Kidney capillary endothelial cell (primary cell): ENCODE data around the gene AMIGO3.
"Not testable (repeated sequence)": the region's sequence is repeated elsewhere in the genome, so short reads cannot be mapped to it uniquely, and the experiment has no call there.

Experiments
- DNase-seq: peaks from one replicate; pipeline ENCODE4 v3.0.0-alpha.2; 2018; ENCODE audit warnings: low spot score

Gene AMIGO3

DNA sequence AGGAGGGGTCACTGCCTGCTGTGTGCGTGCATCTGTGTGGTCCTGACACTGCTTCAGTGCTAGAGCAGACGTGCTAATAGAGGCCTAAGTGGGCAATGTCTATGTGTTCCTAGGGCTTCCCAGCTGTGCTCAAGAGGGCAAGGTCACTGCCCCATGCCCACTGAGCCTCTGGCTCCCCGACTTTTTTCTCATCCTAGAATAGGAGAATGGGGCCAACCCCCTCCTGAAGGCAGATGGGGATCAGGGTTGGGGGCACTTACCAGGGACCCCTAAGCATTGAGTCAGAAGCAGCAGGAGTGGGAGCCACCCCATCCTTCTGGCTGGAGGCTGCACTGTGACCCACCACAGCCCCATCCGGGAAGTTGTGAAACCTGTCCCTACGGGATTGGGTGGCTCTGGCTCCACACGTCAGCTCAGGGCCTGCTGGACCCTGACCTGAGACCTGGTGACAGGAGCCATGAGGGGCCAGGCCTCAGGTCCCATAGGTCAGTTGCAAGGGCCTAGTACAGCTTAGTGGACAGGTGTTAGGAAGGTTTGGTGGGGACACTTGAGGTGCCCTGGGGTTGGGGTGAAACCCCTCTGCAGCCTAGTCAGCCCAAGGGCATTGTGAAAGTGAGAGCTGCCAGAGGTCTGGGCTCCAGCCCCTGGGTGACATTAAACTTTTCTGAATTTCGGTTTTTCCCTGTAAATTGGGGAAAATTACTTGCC lies 31.0 kb downstream of the AMIGO3 start:
- not testable (repeated sequence) for DNase-seq

DNA sequence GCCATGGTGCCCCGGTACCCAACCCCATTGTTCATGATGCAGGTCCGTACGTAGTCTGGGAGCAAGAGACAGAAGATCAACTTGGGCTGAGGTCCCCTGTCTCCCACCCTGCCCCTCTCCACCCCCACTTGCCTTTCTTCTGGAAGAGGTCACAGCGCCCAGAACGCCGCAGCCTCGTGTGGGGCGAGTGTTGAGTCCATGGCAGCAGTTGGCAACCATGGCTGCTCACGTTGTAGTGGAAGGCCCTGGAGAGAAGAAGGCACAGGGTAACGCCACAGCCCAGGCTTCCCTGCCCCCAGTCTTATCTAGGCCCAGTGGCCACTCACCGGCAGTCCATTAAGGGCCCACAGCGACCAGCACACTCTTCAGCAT lies 32.1 kb downstream of the AMIGO3 start:
- DNase-seq, result not testable (repeated sequence)

DNA sequence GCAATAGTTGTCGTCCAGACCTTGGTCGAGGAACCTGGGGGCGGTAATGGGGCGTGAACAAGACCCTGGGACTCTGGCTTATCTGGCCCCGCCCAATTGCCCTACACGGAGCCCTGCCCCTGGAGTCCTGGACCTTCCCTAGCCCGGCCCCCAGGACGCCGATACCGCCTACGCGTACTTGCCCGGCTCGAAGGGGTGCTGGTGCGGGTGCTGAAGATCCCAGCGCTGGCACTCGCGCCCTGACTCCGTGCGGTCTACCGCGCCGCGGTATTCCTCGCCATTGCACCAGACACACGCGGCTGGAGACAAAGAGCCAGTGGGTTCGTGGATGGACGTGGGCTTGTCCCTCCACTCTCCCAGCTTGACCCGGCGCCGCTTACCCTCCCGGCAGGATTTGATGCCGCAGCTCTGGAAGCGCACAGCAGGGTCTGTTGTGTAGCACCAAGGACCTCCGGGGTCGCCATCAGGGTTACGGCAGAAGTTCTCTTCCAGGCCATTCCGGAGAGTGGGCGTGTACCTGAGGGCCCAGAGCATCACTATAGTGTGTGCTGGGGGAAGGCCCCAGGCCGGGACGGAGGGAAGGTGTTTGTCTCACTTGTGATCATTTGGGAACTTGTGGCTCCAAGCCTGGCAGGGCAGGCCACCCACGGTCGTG lies 32.6 kb downstream of the AMIGO3 start:
- DNase-seq, result not testable (repeated sequence)

DNA sequence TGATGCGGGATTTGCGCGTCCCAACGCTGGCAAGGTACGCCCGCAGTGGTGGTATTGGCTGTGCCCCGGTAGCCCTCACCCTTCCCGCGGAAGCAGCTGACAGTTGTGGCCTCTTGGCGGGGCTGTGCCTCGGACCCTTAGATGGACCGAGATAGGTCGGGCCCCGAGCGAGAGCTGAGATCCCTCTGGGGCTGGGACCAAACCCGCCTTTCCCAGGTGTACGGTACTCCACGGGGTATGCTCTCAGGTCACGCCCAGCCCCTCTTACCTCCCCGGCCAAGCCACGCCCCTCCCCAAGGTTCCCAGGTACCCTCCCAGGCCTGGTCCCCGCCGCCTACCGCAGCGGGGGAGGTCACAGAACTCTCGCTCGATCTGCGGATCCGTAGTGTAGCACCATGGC lies 33.1 kb downstream of the AMIGO3 start:
- DNase-seq, result not testable (repeated sequence)

DNA sequence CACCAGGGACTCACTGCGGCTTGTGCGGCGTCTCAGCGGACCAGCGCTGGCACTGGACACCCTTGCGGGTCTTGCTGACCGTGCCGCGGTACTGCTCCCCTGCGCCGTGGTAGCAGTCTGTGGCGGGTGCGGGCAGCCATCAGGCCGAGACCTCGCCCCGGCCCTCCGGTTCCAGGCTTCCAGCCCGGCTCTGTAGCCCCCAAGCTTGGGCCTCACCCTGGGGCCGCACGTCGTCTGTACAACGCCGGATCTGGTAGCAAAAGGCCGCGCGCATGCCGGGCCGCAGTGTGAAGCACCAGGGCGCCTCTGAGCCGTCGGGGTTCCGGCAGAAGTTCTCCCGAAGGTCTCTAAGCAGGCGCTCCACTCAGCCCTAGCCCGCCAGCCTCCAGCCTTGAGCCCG lies 33.6 kb downstream of the AMIGO3 start:
- not testable (repeated sequence) for DNase-seq

DNA sequence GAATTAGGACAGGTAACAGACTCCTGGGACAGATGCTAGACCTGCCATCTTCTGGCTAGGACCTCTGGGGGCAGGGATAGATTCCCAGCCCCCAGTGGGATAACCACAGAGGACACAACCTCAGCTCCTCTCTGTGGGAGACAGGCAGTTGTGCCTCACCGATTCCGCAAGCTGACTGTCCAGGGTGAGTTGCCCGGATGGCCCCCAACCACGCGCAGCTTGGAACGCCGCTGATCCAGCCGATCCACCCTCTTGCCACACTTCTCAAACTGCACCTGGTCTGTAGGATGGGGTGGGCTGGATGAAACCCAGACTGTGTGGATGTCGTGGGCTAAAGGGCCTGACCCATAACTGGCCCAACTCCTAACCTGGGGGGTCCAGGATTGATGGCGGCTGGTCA lies 34.4 kb downstream of the AMIGO3 start:
- DNase-seq, result not testable (repeated sequence)

DNA sequence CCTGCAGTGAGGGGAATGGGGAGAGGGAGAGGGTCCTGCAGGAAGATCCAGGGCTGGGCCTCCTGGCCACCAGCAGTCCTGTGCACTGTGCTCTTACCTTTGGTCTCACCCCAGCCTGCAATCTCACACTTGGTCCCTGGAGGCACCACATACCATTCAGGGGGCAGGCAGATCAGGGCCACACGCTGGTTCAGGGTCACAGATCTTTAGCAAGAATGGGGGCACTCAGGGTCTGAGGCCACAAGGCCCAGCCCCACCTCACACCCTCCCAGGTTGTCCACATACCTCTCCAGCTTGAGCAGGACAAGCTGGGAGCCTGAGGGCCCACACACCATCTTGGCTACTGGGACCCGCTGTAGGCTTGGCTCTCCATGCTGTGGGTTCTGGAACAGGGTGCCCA lies 35.0 kb downstream of the AMIGO3 start:
- DNase-seq, result not testable (repeated sequence)

DNA sequence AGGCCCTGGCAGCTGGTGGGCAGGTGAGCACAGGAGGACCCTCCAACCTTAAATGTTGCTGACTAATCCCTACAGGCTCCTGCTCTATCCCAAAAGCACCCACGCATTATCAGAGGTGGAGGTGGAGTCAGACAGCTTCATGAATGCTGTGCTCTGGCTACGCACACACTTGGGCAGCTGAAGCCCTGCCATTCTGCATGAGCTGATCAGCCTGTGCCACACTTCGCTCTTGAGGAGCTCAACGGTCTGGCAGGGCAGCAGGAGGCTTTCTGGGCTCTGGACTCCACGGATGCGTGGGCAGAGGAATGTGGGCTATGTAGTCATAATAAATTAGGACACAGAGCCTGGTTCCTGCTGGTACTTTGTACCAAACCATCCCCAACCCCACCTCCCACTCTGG lies 36.3 kb downstream of the AMIGO3 start:
- no peak for DNase-seq

DNA sequence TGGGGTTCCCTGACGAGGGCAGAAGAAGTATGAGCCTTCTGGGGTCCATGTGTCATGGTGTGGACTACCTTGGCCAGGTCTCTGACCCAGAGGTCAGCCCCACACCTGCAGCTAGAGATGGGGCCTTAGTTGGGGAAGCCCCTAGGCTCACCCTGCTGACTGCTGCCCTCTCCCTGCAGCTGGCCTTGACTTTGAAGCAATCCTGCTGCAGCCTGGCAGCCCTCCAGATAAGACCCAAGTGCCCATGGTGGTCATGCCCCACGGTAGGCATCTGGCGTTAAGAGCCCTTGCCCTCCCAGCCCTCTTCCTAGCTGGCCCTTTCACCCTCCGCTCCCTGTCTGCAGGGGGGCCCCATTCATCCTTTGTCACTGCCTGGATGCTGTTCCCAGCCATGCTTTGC lies 37.9 kb downstream of the AMIGO3 start:
- no peak for DNase-seq

DNA sequence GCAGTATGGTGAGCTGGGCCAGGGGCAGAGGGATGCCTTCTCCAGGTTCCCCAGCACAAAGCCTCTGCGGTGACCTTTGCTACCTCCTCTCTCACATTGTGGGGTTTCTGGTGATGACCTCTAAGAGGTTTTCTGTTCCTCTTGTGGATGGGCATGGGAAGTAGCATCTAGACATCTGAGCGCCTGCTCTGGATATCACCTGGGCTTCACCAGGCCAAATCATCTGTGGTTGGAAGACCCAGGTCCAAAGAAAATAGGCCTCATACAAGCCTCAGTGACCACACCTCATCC lies 38.3 kb downstream of the AMIGO3 start:
- no peak for DNase-seq

DNA sequence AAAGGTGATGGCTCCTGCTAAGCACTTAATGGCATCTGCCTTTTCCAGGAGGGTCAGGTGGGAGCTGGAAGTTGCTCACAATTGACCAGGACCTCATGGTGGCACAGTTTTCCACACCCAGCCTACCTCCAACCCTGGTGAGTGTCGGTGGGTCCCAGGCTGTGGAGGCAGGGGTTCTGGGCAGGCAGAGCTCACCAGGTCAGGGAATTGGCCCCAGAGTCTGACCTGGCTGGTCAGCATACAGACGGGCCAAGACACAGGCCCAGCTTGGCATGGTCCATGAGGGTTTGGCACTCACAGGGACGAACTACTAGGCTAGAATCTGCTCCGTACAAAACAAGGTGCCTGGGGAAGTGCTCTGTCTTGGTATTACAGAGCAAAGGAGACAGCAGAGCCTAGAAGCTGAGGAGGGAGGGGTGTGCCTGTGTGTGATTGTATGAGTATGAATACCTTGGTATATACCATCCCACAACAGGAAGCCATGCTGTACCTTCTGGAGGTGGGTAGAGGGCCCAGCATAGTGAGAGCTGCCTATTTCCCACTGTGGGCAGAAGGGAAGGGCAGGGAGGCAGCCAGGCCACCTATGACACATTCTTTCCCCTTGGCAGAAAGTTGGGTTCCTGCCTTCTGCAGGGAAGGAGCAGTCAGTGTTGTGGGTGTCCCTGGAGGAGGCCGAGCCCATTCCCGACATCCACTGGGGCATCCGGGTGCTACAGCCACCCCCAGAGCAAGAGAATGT lies 38.8 kb downstream of the AMIGO3 start:
- no peak for DNase-seq

DNA sequence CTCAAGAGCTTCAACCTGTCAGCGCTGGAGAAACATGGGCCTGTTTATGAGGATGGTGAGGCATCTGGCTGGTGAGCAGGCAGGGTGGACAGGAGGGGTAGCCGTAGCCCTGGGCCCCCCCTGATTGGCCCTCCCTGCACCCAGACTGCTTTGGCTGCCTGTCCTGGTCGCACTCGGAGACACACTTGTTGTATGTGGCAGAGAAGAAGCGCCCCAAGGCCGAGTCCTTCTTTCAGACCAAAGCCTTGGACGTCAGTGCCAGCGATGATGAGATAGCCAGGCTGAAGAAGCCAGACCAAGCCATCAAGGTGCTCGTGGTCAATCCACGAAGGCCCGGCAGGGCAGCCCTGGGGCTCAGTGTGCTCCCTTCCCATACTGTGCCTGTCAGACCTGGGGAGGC lies 43.6 kb downstream of the AMIGO3 start:
- DNase-seq, result no peak

DNA sequence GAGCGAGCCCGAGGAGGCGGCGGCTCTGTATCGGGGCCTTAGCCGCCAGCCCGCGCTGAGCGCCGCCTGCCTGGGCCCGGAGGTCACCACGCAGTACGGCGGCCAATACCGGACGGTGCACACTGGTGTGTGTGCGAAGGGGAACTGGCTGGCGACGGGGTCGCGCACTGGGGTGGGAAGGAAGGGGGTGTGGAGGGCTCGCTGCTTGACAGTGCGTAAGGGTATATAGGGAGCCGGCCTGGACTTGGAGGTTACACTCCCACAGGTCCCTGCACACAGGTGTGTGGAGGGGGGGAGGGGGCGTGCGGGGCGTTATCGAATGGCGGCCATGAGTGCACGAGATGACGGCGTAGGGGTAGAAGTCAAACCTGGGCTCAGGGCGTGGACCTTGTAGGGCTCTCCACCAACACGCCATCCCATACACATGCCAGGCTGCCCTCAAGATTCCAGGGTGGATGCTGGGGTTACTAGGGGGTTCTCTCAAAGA lies 44.9 kb downstream of the AMIGO3 start:
- DNase-seq, result no peak

DNA sequence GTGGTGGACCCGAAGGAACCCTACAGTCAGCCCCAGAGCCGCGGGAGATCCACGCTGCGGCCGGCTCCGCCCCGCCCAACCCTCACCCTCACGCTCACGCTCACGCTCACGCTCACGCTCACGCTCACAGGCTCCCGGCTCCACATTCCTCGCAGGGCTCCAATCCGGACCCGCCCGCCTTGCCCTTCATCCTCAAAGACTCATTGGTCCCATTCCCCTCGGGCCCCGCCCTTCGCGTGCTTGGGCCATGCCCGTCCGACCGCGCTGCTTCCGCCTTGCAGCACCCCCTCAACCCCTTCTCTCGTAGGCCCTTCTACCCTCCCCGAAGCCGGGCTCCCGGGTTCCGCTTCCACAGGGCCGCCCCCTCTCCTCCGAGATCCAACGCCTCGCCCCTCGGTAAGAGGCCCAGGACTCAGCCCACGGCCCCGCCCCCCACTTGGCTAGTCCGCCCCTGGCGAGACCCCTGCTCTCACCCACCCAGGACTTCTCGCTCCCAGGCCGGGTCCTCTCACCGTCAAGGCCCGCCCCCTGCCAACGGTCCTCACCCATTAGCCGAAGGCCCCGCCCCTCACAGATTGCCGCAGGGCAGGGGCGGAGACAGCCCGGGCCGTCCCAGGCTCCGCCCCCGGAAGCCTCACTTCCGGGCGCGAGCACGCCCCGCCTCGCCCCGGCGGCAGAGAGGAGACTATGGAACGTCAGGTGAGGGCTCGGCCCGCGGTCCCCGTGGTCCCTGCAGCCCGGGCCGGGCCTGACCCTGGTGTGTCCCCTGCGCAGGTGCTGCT lies 45.6 kb downstream of the AMIGO3 start, which contains the start of gene APEH:
APEH (plus strand) TSS at position 637 of the 782 bp plus-strand sequence; CDS start at position 688, 51 bp downstream.
- peak; percentile 91 for DNase-seq

DNA sequence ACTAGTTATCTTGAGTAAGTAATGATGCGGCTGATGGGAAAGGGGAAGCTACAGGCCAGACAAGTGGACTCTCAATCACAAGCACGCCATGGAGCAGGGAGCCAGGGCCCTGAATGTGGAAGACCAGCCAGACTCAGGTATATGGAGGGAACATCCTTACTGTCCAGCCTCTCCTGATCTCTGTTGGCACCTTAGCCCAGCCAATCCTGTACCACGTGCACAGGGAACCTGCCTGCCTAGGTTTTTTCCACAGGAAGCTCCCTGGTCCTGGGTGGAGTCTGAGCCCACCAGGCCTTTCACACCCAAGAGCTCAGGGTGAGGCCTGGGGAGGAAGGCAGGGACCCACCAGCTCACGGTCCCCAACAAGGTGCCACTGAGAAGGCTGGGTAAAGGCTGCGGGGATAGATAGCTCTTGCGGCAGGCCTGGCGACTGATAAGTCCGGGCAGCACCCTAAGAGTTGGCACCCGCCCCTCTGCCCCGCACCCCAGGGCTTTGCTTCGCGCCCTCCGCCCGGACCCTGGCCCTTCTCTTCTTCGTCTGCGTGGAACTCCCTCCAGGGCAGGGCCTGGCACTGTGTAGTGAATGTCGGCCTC lies 46.3 kb downstream of the AMIGO3 start:
- no peak for DNase-seq

DNA sequence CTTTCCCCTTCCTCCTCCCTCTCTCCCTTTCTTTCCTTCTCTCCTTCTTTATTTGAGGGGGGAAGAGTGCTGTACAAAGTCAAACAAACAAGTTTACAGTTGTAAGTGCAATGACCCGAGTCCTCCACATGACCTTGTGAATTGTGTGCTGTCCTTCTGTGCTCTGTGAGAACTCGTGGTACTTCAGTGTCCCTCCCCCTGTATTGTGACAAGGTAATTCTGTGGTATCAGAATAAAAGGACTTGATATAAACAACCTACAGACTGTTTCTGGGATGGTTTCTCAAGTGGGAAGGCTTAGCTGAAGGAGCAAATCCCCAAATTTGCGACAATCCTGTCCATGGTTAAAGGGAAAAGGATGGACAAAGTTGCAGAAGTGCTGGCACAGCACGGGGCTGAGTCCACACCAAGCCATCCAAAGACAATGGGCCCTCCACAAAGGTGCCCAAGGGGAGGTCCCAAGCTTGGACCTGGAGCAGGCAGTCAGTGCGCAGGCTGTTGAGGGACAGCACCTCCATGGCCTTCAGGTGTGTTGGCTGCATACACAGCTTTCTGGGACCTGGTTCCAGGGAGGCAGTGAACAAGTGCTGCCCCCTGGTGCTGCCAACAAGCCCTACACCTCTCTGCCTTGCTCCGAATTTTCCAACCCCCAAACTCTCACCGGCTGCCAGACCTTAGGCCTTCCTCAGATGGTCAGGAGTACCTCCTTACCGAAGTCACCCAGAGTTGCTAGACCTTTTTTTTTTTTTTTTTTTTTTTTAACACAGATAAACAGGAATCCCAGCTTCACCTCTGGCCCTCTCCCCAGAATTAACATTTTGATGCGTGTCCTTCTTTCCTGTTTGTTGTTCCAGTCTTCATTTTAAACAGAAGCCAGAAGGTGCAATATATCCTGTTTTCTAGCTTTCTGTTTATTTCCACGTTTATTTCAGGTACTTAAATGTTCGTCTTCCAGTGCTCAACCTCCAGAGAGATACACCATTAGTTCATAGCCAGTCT lies 47.9 kb downstream of the AMIGO3 start:
- peak; percentile 63 for DNase-seq

DNA sequence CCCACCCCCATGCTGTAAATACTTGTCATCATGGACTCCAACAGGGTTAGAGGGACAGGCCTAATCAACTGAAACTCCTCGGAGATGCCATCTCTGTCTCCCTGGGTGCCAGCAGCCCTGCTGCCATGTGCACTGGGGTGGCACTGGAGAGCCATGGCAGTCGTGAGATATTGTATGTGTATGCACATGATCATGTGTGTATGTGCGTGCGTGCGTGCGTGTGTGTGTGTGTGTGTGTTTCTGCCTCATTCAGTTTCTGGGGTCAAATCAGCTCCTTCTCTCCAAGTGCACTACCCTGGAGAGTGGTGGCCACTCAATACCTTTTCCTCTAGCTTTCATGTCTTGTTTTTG lies 48.6 kb downstream of the AMIGO3 start:
- DNase-seq, result no peak

DNA sequence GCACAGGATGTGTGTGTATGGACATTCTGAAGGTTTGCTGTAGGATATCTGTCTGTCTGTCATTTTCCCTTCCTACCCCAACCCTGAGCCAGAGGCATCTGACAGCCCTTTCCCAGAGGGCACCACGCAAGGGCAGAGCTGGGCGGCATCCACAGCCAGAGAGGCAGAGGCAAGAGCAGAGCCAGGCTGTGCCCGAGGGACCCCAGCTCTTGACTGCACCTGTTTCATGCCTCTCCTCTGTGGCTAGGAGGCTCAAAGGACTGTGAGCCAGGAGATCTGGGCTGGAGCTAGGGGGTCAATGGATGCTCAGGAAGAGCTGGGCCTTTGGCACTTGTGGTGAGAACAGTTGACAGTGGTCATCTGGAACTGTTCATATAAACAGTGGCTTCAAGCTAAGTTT lies 50.1 kb downstream of the AMIGO3 start:
- DNase-seq, result no peak

DNA sequence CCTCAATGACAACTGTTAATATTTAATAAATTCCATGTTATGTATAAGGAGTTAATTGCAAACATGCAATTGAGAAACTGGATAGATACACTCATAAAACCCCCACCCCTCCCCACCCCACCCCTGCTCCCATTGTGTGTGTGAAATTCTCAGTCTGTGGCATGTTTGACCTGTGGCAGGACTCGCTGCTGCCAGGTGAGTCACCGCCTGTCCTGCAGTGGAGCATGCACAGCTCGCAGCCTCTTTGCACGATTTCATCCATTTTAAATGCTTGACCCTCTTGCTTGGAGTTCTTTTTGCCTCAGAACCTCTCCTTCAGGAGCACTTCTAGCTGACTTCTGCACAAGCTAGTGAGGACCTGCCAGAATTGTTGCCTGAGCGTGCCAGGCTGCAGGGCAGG lies 50.6 kb downstream of the AMIGO3 start:
- DNase-seq, result no peak

DNA sequence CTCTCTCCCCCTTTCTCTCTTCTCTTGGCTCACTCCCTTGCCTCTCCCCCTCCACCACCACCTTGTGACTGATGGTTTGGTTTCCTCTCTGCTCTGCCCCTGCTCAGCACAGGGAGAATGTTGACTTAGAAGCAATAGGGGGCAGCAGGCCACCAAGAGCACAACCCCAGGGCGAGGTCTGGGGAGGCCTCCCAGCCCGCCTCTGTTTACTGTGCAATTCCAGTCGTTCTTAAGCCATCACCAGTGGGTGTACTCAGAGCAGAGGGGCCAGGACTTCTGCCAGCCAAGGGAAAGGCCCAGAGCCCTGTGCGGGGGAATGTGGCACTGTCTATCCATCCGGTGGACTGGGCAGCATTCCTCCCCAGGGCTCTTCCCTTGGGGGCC lies 51.1 kb downstream of the AMIGO3 start:
- DNase-seq, result no peak
